K562 (cell line): ENCODE data around the gene HEXIM1. TPM values are rescaled to one million over a fixed set of nuclear protein-coding genes. Genes with fewer than 3 reads are reported as not detected.

ENCODE experiments used
- CAMTA2 ChIP-seq: fragments of 250-450 bp; sonication (Bioruptor Pico); conservative IDR thresholded peaks from 2 replicates; pipeline ENCODE4 v1.5.1; 2022
- CREB1 ChIP-seq, 2 experiments: sonication (generic) in 1 of 2; formaldehyde crosslinking in 1 of 2; IDR thresholded peaks; 2 replicates each; pipeline versions ENCODE4 v1.6.1 to v1.8.0; 2012 to 2022; ENCODE audit warnings: inconsistent platforms in 1 of 2, mild to moderate bottlenecking in 1 of 2, missing genetic modification reagents in 1 of 2, moderate library complexity in 1 of 2
- ESRRB ChIP-seq: fragments of 250-450 bp; sonication (Bioruptor Pico); IDR thresholded peaks from 2 replicates; pipeline ENCODE4 v1.5.0; 2020; ENCODE audit warnings: mild to moderate bottlenecking, moderate library complexity, borderline replicate concordance
- HCFC1 ChIP-seq: IDR thresholded peaks from 2 replicates; pipeline ENCODE4 v1.6.1; 2012; ENCODE audit warnings: low read depth, low read length, improper control_type of control experiment
- HDAC6 ChIP-seq: IDR thresholded peaks from 2 replicates; pipeline ENCODE4 v1.6.1; 2012; ENCODE audit warnings: low read depth, mild to moderate bottlenecking, control low read depth, inconsistent platforms, low read length, moderate library complexity
- HMGXB4 ChIP-seq: sonication (generic); formaldehyde crosslinking; IDR thresholded peaks from 2 replicates; pipeline ENCODE4 v1.8.1; 2023; ENCODE audit warnings: mild to moderate bottlenecking, missing genetic modification reagents
- JUND ChIP-seq, 2 experiments: IDR thresholded peaks; 2 replicates in 1 of 2; 3 replicates in 1 of 2; pipeline ENCODE4 v1.6.1; 2011; ENCODE audit warnings: borderline replicate concordance in 2 of 2, low read depth in 2 of 2, low read length in 2 of 2, improper control_type of control experiment in 1 of 2, missing biosample characterization in 1 of 2, missing genetic modification characterization in 1 of 2, missing genetic modification reagents in 1 of 2
- LEF1 ChIP-seq: fragments of 450-650 bp; IDR thresholded peaks from 2 replicates; pipeline ENCODE4 v1.6.1; 2016; ENCODE audit warnings: mild to moderate bottlenecking
- MAX ChIP-seq: sonication (generic); formaldehyde crosslinking; IDR thresholded peaks from 2 replicates; pipeline ENCODE4 v1.9.0; 2022; ENCODE audit warnings: mild to moderate bottlenecking, missing genetic modification reagents
- MIER1 ChIP-seq: fragments of 450-650 bp; IDR thresholded peaks from 2 replicates; pipeline ENCODE4 v1.6.1; 2016; ENCODE audit warnings: antibody characterized with exemption, mild to moderate bottlenecking, low read depth
- MYNN ChIP-seq, 2 experiments: sonication (generic); formaldehyde crosslinking in 1 of 2; IDR thresholded peaks; 2 replicates each; pipeline versions ENCODE4 v1.5.0 to v1.6.1; 2016 to 2020; ENCODE audit warnings: antibody characterized with exemption in 1 of 2, missing genetic modification reagents in 1 of 2
- NCOA2 ChIP-seq, 2 experiments: fragments of 450-650 bp; IDR thresholded peaks; 2 replicates each; pipeline ENCODE4 v1.6.1; 2018; ENCODE audit warnings: mild to moderate bottlenecking in 2 of 2, moderate library complexity in 1 of 2; ENCODE audit not compliant: partially characterized antibody in 2 of 2
- NFRKB ChIP-seq: fragments of 450-650 bp; IDR thresholded peaks from 2 replicates; pipeline ENCODE4 v1.6.1; 2016; ENCODE audit warnings: low read depth
- POLR2B ChIP-seq: fragments of 450-650 bp; IDR thresholded peaks from 2 replicates; pipeline ENCODE4 v1.6.1; 2018; ENCODE audit warnings: low read depth; ENCODE audit not compliant: partially characterized antibody
- RBM15 ChIP-seq: fragments of 200-400 bp; formaldehyde crosslinking; IDR thresholded peaks from 2 replicates; pipeline ENCODE4 v1.6.1; 2018; ENCODE audit warnings: mild to moderate bottlenecking, low read length, moderate library complexity; ENCODE audit not compliant: insufficient read depth
- RBM17 ChIP-seq: fragments of 200-400 bp; formaldehyde crosslinking; IDR thresholded peaks from 2 replicates; pipeline ENCODE4 v1.6.1; 2017; ENCODE audit warnings: low read depth, mild to moderate bottlenecking, low read length, borderline replicate concordance
- SIX5 ChIP-seq, 2 experiments: IDR thresholded peaks; 2 replicates each; pipeline ENCODE4 v1.6.1; 2011; ENCODE audit warnings: low read length in 2 of 2, borderline replicate concordance in 1 of 2, low read depth in 1 of 2, mild to moderate bottlenecking in 1 of 2, moderate library complexity in 1 of 2; ENCODE audit not compliant: insufficient read depth in 1 of 2
- SMC3 ChIP-seq: conservative IDR thresholded peaks from 2 replicates; pipeline ENCODE4 v1.6.1; 2011; ENCODE audit warnings: low read depth, low read length, improper control_type of control experiment; ENCODE audit not compliant: insufficient read depth
- SNRNP70 ChIP-seq: fragments of 200-400 bp; formaldehyde crosslinking; optimal IDR thresholded peaks from 2 replicates; pipeline ENCODE3; 2017; ENCODE audit warnings: low read depth, low read length
- SOX6 ChIP-seq: fragments of 450-650 bp; IDR thresholded peaks from 2 replicates; pipeline ENCODE4 v1.6.1; 2014; ENCODE audit warnings: mild to moderate bottlenecking
- XRCC3 ChIP-seq: fragments of 450-650 bp; IDR thresholded peaks from 2 replicates; pipeline ENCODE4 v1.6.1; 2017; ENCODE audit warnings: mild to moderate bottlenecking, moderate library complexity
- ZFP30 ChIP-seq: fragments of 250-450 bp; sonication (Bioruptor Pico); IDR thresholded peaks from 2 replicates; pipeline ENCODE4 v1.8.0; 2022; ENCODE audit warnings: moderate library complexity, mild to moderate bottlenecking, inconsistent platforms, borderline replicate concordance
- ZNF124 ChIP-seq: sonication (generic); formaldehyde crosslinking; IDR thresholded peaks from 2 replicates; pipeline ENCODE4 v1.8.1; 2022; ENCODE audit warnings: missing genetic modification reagents
- ZNF133 ChIP-seq: fragments of 250-450 bp; sonication (Bioruptor Pico); IDR thresholded peaks from 2 replicates; pipeline ENCODE4 v1.4.0; 2020; ENCODE audit warnings: mild to moderate bottlenecking
- ZNF175 ChIP-seq: fragments of 200-800 bp; sonication (Bioruptor generic); IDR thresholded peaks from 2 replicates; pipeline ENCODE4 v1.6.1; 2016; ENCODE audit warnings: low read depth, mild to moderate bottlenecking, missing genetic modification characterization, missing compliant biosample characterization
- polyA plus RNA-seq, 8 experiments: library from polyadenylated mRNA; depleted of rRNA in 4 of 8; stranded (reverse) in 5 of 8; unstranded in 3 of 8; fragments of >200 nt; fragmentation: Nextera tagmentation in 2 of 8; fragmentation: Illumina TruSeq in 1 of 8; extraction: Ambion mirVana in 2 of 8; extraction: Trizol in 1 of 8; gene quantifications; 2 replicates each; pipeline versions ENCODE4 v1.2.1 to v1.2.3, GENCODE V29; 2011 to 2014; ENCODE audit warnings: inconsistent platforms in 1 of 8, missing spikeins in 1 of 8
- total RNA-seq, 7 experiments: library from RNA; depleted of rRNA in 6 of 7; stranded (reverse); fragments of >200 nt in 6 of 7; fragmentation: Illumina TruSeq in 2 of 7; extraction: Trizol in 2 of 7; gene quantifications; 2 replicates each; pipeline versions ENCODE4 v1.2.1 to v1.2.3, GENCODE V29; 2011 to 2021; ENCODE audit warnings: low replicate concordance in 1 of 7
- TF ChIP-seq, protein P1 (sequence below): fragments of 450-650 bp; IDR thresholded peaks from 2 replicates; pipeline ENCODE4 v1.6.1; 2017; ENCODE audit warnings: mild to moderate bottlenecking, moderate library complexity

The HEXIM1 gene
- total and polyA plus RNA-seq, 9 of the 15 experiments (the other 6 are each of a cell fraction or from before 2014, with no cell fraction given) = 1.4 to 28.3 (median 9.1) TPM

GRCh38 chr17:45161288-45162024 is 13.2 kb downstream of the HEXIM1 start, which contains the start of gene HEXIM2 (continued):
- TF ChIP-seq HMGXB4 (peak; percentile 83; the same call in 1 of the 2 replicates), MIER1 (no peak), ZNF175 (CRISPR knock-in tag) (no peak), SIX5 (IDR thresholded peaks at IDR 0.05; ENCODE audit: borderline replicate concordance in 1 of 2, insufficient read depth in 1 of 2, low read depth in 1 of 2, low read length in 2 of 2) (peak; percentile 76 to 77; a peak in 3 of 4 replicates), XRCC3 (no peak), NCOA2 (IDR thresholded peaks at IDR 0.05; ENCODE audit: partially characterized antibody in 2 of 2) (no peak), MYNN (IDR thresholded peaks at IDR 0.05) (no peak), MYNN (CRISPR knock-in tag; IDR thresholded peaks at IDR 0.05) (no peak), SNRNP70 (no peak), CAMTA2 (no peak), SMC3 (no peak), JUND (IDR thresholded peaks at IDR 0.05; ENCODE audit: borderline replicate concordance, low read depth, low read length) (peak; percentile 58), JUND (tag; IDR thresholded peaks at IDR 0.05; ENCODE audit: borderline replicate concordance, low read depth, low read length) (no peak; the same call in 2 of the 3 replicates), MAX (CRISPR knock-in tag) (peak; percentile 65), HDAC6 (no peak), RBM15 (no peak), NFRKB (peak; percentile 100), RBM17 (no peak), SOX6 (no peak; the same call in 1 of the 2 replicates), ZNF124 (CRISPR knock-in tag) (no peak), POLR2B (peak; percentile 90), CREB1 (IDR thresholded peaks at IDR 0.05) (peak; percentile 84), CREB1 (CRISPR knock-in tag; IDR thresholded peaks at IDR 0.05) (peak; percentile 88), ZNF133 (CRISPR knock-in tag) (no peak), HCFC1 (peak; percentile 94), LEF1 (no peak), ESRRB (CRISPR knock-in tag) (no peak), ZFP30 (CRISPR knock-in tag) (no peak)
- TF ChIP-seq, protein P1, sequence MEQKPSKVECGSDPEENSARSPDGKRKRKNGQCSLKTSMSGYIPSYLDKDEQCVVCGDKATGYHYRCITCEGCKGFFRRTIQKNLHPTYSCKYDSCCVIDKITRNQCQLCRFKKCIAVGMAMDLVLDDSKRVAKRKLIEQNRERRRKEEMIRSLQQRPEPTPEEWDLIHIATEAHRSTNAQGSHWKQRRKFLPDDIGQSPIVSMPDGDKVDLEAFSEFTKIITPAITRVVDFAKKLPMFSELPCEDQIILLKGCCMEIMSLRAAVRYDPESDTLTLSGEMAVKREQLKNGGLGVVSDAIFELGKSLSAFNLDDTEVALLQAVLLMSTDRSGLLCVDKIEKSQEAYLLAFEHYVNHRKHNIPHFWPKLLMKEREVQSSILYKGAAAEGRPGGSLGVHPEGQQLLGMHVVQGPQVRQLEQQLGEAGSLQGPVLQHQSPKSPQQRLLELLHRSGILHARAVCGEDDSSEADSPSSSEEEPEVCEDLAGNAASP = no peak
